PC-3 (cell line): ENCODE measurements around the gene NEURL1B.

Experiments used
- EZH2 ChIP-seq: fragments of 300-600 bp; sonication (generic); IDR thresholded peaks from one replicate; pipeline ENCODE4 v1.6.1; 2017; ENCODE audit warnings: antibody characterized with exemption, mild to moderate bottlenecking, low read length; ENCODE audit not compliant: unreplicated experiment
- TF ChIP-seq, protein P1 (sequence below): fragments of 300-600 bp; sonication (generic); conservative IDR thresholded peaks from 2 replicates; pipeline ENCODE4 v1.5.1; 2017; ENCODE audit warnings: antibody characterized with exemption, low read depth, mild to moderate bottlenecking, low read length

DNA sequence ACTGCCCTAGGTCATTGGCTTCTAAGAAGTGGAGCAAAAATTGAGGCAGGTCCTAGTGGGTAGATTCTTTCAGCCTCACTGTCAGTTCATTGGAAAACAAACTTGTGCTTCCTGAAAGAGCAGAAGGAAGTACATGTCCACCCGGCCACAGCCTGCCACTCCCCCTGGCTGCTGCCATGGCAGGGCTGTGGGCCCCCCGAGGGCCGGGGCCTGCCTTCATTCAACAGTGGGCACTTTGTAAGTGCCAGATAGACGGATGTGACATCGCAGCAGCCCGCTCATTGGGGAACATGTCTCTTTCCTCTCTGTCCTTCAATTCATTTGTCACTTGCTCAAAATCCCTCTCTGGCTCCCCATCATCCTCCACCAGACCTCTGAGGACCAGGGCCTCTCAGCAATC is 20.6 kb upstream of the NEURL1B start:
- TF ChIP-seq, protein P1, sequence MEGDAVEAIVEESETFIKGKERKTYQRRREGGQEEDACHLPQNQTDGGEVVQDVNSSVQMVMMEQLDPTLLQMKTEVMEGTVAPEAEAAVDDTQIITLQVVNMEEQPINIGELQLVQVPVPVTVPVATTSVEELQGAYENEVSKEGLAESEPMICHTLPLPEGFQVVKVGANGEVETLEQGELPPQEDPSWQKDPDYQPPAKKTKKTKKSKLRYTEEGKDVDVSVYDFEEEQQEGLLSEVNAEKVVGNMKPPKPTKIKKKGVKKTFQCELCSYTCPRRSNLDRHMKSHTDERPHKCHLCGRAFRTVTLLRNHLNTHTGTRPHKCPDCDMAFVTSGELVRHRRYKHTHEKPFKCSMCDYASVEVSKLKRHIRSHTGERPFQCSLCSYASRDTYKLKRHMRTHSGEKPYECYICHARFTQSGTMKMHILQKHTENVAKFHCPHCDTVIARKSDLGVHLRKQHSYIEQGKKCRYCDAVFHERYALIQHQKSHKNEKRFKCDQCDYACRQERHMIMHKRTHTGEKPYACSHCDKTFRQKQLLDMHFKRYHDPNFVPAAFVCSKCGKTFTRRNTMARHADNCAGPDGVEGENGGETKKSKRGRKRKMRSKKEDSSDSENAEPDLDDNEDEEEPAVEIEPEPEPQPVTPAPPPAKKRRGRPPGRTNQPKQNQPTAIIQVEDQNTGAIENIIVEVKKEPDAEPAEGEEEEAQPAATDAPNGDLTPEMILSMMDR, result no peak
- no peak for TF ChIP-seq EZH2
